HepG2 (cell line): ENCODE measurements around the gene THRA. TPM values are rescaled to one million over a fixed set of nuclear protein-coding genes. Genes with fewer than 3 reads are reported as not detected.

Experiments
- AGO2 ChIP-seq: fragments of 200-400 bp; formaldehyde crosslinking; optimal IDR thresholded peaks from 2 replicates; pipeline ENCODE3; 2017; ENCODE audit warnings: mild to moderate bottlenecking, low read depth, low read length, moderate library complexity
- ARNT ChIP-seq: fragments of 450-650 bp; IDR thresholded peaks from 2 replicates; pipeline ENCODE4 v1.6.1; 2017
- GMEB1 ChIP-seq: sonication (generic); formaldehyde crosslinking; IDR thresholded peaks from 2 replicates; pipeline ENCODE4 v1.5.1; 2020; ENCODE audit warnings: missing genetic modification reagents, mild to moderate bottlenecking, borderline replicate concordance
- GRHL1 ChIP-seq: sonication (generic); formaldehyde crosslinking; conservative IDR thresholded peaks from 2 replicates; pipeline ENCODE4 v1.8.0; 2022; ENCODE audit warnings: missing genetic modification reagents
- HES4 ChIP-seq: sonication (generic); formaldehyde crosslinking; IDR thresholded peaks from 2 replicates; pipeline ENCODE4 v1.9.0; 2021; ENCODE audit warnings: mild to moderate bottlenecking, missing genetic modification reagents, borderline replicate concordance
- NCOA1 ChIP-seq: sonication (generic); formaldehyde crosslinking; IDR thresholded peaks from 2 replicates; pipeline ENCODE4 v1.9.0; 2021; ENCODE audit warnings: missing genetic modification reagents
- NR2F1 ChIP-seq, 2 experiments: fragments of 450-650 bp in 1 of 2; formaldehyde crosslinking in 1 of 2; IDR thresholded peaks; 2 replicates each; pipeline versions ENCODE4 v1.5.0 to v1.6.1; 2016 to 2020; ENCODE audit warnings: mild to moderate bottlenecking in 1 of 2, missing compliant biosample characterization in 1 of 2, missing genetic modification reagents in 1 of 2, moderate library complexity in 1 of 2
- PRMT3 ChIP-seq: sonication (generic); formaldehyde crosslinking; IDR thresholded peaks from 2 replicates; pipeline ENCODE4 v1.8.1; 2022; ENCODE audit warnings: low read depth, mild to moderate bottlenecking, moderate library complexity, missing genetic modification reagents, borderline replicate concordance
- REXO4 ChIP-seq: sonication (generic); formaldehyde crosslinking; IDR thresholded peaks from 2 replicates; pipeline ENCODE4 v1.8.0; 2022; ENCODE audit warnings: missing genetic modification reagents, mild to moderate bottlenecking, borderline replicate concordance
- SYNCRIP ChIP-seq: fragments of 200-400 bp; formaldehyde crosslinking; IDR thresholded peaks from 2 replicates; pipeline ENCODE4 v1.6.1; 2018; ENCODE audit warnings: mild to moderate bottlenecking, low read depth, low read length; ENCODE audit not compliant: insufficient read depth
- TMF1 ChIP-seq: sonication (generic); formaldehyde crosslinking; IDR thresholded peaks from 2 replicates; pipeline ENCODE4 v1.8.1; 2022; ENCODE audit warnings: low read depth, missing genetic modification reagents
- YY1 ChIP-seq: IDR thresholded peaks from 2 replicates; pipeline ENCODE4 v1.6.1; 2011; ENCODE audit warnings: low read length, low read depth, moderate library complexity, mild to moderate bottlenecking; ENCODE audit not compliant: insufficient read depth, insufficient replicate concordance
- ZNF335 ChIP-seq: sonication (generic); formaldehyde crosslinking; IDR thresholded peaks from 2 replicates; pipeline ENCODE4 v1.4.0; 2020; ENCODE audit warnings: missing genetic modification reagents
- ZNF441 ChIP-seq: sonication (generic); formaldehyde crosslinking; IDR thresholded peaks from 2 replicates; pipeline ENCODE4 v1.7.0; 2021; ENCODE audit warnings: missing genetic modification reagents, borderline replicate concordance
- ZNF703 ChIP-seq: sonication (generic); formaldehyde crosslinking; IDR thresholded peaks from 2 replicates; pipeline ENCODE4 v1.5.1; 2020; ENCODE audit warnings: missing genetic modification reagents, mild to moderate bottlenecking, moderate library complexity, borderline replicate concordance
- ZNF776 ChIP-seq: sonication (generic); formaldehyde crosslinking; IDR thresholded peaks from 2 replicates; pipeline ENCODE4 v1.4.0; 2020; ENCODE audit warnings: mild to moderate bottlenecking, missing genetic modification reagents
- polyA plus RNA-seq, 8 experiments: library from polyadenylated mRNA; depleted of rRNA in 3 of 8; stranded (reverse) in 7 of 8; unstranded in 1 of 8; fragments of >200 nt; fragmentation: Illumina TruSeq in 4 of 8; extraction: Trizol in 4 of 8; gene quantifications; 2 replicates each; pipeline versions ENCODE4 v1.2.1 to v1.2.3, GENCODE V29; 2011 to 2016; ENCODE audit warnings: low read depth in 4 of 8, missing spikeins in 1 of 8, mixed read lengths in 1 of 8; ENCODE audit not compliant: insufficient read depth in 1 of 8
- total RNA-seq, 5 experiments: library from RNA; depleted of rRNA; stranded (reverse); fragments of >200 nt; fragmentation: Illumina TruSeq; extraction: Trizol; gene quantifications; 2 replicates each; pipeline ENCODE4 v1.2.3, GENCODE V29; 2016; ENCODE audit warnings: low read depth in 1 of 5
- TF ChIP-seq, protein P1 (sequence below): IDR thresholded peaks from 2 replicates; pipeline ENCODE4 v1.6.1; 2016; ENCODE audit warnings: low read depth, control low read depth
- TF ChIP-seq, protein P2 (sequence below): sonication (generic); IDR thresholded peaks from 2 replicates; pipeline ENCODE4 v1.6.1; 2016; ENCODE audit warnings: low read depth, borderline replicate concordance
- TF ChIP-seq, protein P3 (sequence below): sonication (generic); formaldehyde crosslinking; conservative IDR thresholded peaks from 2 replicates; pipeline ENCODE4 v1.4.0; 2020; ENCODE audit warnings: missing genetic modification reagents

THRA gene
- total and polyA plus RNA-seq, 2 of the 13 experiments (the other 11 are each of a cell fraction or from before 2014, with no cell fraction given), result 8.0 to 9.9 TPM

GRCh38 chr17:40121181-40122135 lies 58.7 kb downstream of the THRA start, which contains the start of gene MSL1 (continued):
- TF ChIP-seq GMEB1 (CRISPR knock-in tag), result no peak
- 0 out of 2 replicates have a peak, but pooled peaks have one; percentile 27 for TF ChIP-seq ZNF776
- no peak for TF ChIP-seq YY1
- TF ChIP-seq ARNT, result no peak
- no peak for TF ChIP-seq NCOA1
- no peak for TF ChIP-seq PRMT3 (CRISPR knock-in tag)
- no peak; the same call in 1 of the 2 replicates for TF ChIP-seq HES4 (CRISPR knock-in tag)
- TF ChIP-seq ZNF335 (CRISPR knock-in tag), result no peak
- TF ChIP-seq, protein P1, sequence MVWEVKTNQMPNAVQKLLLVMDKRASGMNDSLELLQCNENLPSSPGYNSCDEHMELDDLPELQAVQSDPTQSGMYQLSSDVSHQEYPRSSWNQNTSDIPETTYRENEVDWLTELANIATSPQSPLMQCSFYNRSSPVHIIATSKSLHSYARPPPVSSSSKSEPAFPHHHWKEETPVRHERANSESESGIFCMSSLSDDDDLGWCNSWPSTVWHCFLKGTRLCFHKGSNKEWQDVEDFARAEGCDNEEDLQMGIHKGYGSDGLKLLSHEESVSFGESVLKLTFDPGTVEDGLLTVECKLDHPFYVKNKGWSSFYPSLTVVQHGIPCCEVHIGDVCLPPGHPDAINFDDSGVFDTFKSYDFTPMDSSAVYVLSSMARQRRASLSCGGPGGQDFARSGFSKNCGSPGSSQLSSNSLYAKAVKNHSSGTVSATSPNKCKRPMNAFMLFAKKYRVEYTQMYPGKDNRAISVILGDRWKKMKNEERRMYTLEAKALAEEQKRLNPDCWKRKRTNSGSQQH, result 0 out of 2 replicates have a peak, but pooled peaks have one; percentile 33
- no peak for TF ChIP-seq SYNCRIP
- TF ChIP-seq AGO2, result peak; percentile 91
- TF ChIP-seq ZNF703 (CRISPR knock-in tag), result 0 out of 2 replicates have a peak, but pooled peaks have one; percentile 28
- no peak for TF ChIP-seq REXO4 (CRISPR knock-in tag)
- TF ChIP-seq ZNF441 (CRISPR knock-in tag), result peak; percentile 46; the same call in 1 of the 2 replicates
- TF ChIP-seq TMF1 (CRISPR knock-in tag), result 0 out of 2 replicates have a peak, but pooled peaks have one; percentile 53
- TF ChIP-seq GRHL1 (CRISPR knock-in tag), result no peak
- no peak for TF ChIP-seq NR2F1 (CRISPR knock-in tag; IDR thresholded peaks at IDR 0.05)
- TF ChIP-seq, protein P2, sequence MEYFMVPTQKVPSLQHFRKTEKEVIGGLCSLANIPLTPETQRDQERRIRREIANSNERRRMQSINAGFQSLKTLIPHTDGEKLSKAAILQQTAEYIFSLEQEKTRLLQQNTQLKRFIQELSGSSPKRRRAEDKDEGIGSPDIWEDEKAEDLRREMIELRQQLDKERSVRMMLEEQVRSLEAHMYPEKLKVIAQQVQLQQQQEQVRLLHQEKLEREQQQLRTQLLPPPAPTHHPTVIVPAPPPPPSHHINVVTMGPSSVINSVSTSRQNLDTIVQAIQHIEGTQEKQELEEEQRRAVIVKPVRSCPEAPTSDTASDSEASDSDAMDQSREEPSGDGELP, result no peak
- TF ChIP-seq, protein P3, sequence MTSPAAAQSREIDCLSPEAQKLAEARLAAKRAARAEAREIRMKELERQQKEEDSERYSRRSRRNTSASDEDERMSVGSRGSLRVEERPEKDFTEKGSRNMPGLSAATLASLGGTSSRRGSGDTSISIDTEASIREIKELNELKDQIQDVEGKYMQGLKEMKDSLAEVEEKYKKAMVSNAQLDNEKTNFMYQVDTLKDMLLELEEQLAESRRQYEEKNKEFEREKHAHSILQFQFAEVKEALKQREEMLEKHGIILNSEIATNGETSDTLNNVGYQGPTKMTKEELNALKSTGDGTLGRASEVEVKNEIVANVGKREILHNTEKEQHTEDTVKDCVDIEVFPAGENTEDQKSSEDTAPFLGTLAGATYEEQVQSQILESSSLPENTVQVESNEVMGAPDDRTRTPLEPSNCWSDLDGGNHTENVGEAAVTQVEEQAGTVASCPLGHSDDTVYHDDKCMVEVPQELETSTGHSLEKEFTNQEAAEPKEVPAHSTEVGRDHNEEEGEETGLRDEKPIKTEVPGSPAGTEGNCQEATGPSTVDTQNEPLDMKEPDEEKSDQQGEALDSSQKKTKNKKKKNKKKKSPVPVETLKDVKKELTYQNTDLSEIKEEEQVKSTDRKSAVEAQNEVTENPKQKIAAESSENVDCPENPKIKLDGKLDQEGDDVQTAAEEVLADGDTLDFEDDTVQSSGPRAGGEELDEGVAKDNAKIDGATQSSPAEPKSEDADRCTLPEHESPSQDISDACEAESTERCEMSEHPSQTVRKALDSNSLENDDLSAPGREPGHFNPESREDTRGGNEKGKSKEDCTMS (CRISPR knock-in tag), result no peak
